Spinal cord (tissue), 10 donors: ENCODE results near the gene TRERF1. TPM values are rescaled to one million over a fixed set of nuclear protein-coding genes. Genes with fewer than 3 reads are reported as not detected.

ENCODE experiments used
- DNase-seq, 6 donors: peaks; one replicate each; pipeline versions ENCODE4 v3.0.0 to v3.0.0-alpha.2; 2013 to 2015; ENCODE audit warnings: low spot score in 6 of 6, low read depth in 4 of 6
- H3K27ac ChIP-seq: one replicate; pipeline ENCODE4 v1.5.1; 2013; ENCODE audit warnings: low read depth, low read length, control low read depth
- H3K27me3 ChIP-seq: one replicate; pipeline ENCODE4 v1.6.1; 2013; ENCODE audit warnings: low read length; ENCODE audit not compliant: control insufficient read depth, insufficient read depth
- H3K36me3 ChIP-seq: one replicate; pipeline ENCODE4 v1.6.1; 2013; ENCODE audit warnings: low read length; ENCODE audit not compliant: control insufficient read depth, insufficient read depth
- H3K4me1 ChIP-seq: one replicate; pipeline ENCODE4 v1.6.1; 2013; ENCODE audit warnings: low read length; ENCODE audit not compliant: control insufficient read depth, insufficient read depth
- H3K4me3 ChIP-seq: one replicate; pipeline ENCODE4 v1.5.1; 2013; ENCODE audit warnings: low read depth, low read length, control low read depth
- H3K9me3 ChIP-seq: one replicate; pipeline ENCODE4 v1.6.1; 2013; ENCODE audit warnings: low read length; ENCODE audit not compliant: control insufficient read depth, insufficient read depth
- WGBS: methylation state at CpG from one replicate; pipeline ENCODE4 v1.1.5; 2013; ENCODE audit warnings: missing lambda C conversion rate; ENCODE audit not compliant: insufficient coverage; 5-methylcytosine and 5-hydroxymethylcytosine counted together
- polyA plus RNA-seq, 2 donors: library from polyadenylated mRNA; unstranded; fragments of 120-200 nt; gene quantifications; one replicate each; pipeline ENCODE4 v1.2.1, GENCODE V29; 2013; ENCODE audit not compliant: insufficient read length in 2 of 2
- total RNA-seq, 2 donors: library from RNA; depleted of rRNA in 1 of 2; stranded (reverse); fragments of 120-200 nt in 1 of 2; fragments of >200 nt in 1 of 2; gene quantifications; one replicate each; pipeline versions ENCODE4 v1.2.3 to v1.2.4, GENCODE V29; 2013 to 2014
- donor health status: healthy.

Gene TRERF1
- total and polyA plus RNA-seq, 4 donors, result 4.8 to 9.4 (median 7.4) TPM

- Histone ChIP-seq H3K27ac (no peak overlapping the region), H3K9me3 (no peaks in the 10 kb centered on the region), H3K4me1 (peaks cover 29% of the 10 kb centered on the region), H3K27me3 (no peaks in the 10 kb centered on the region), H3K4me3 (no peak overlapping the region), H3K36me3 (no peaks in the 10 kb centered on the region)
- no peak for DNase-seq
- 56% methylated on average over 4 of the region's 11 CpGs for WGBS
Observed at GRCh38 chr6:42443312-42444060, 8.2 kb downstream of the TRERF1 start.

- 36% methylated on average over 4 of the region's 5 CpGs for WGBS
- no peak for DNase-seq
- Histone ChIP-seq H3K9me3 (no peaks in the 10 kb centered on the region), H3K27me3 (no peaks in the 10 kb centered on the region), H3K4me1 (peaks cover 29% of the 10 kb centered on the region), H3K36me3 (no peaks in the 10 kb centered on the region), H3K4me3 (no peak overlapping the region), H3K27ac (peak overlapping the region; percentile 63)
Observed at GRCh38 chr6:42441697-42442081, 10.0 kb downstream of the TRERF1 start.

- H3K9me3 ChIP-seq, result no peaks in the 10 kb centered on the region
- H3K4me1 ChIP-seq, result peaks cover 29% of the 10 kb centered on the region
- no peaks in the 10 kb centered on the region for H3K27me3 ChIP-seq
- 41% methylated on average over 5 of the region's 12 CpGs for WGBS
- no peaks in the 10 kb centered on the region for H3K36me3 ChIP-seq
- peak overlapping the region; percentile 63 for H3K27ac ChIP-seq
- DNase-seq, result peak in 2 of 6 donors; percentile 64 to 83
- H3K4me3 ChIP-seq, result no peak overlapping the region
Observed at GRCh38 chr6:42440778-42441696, 10.7 kb downstream of the TRERF1 start.

- no peaks in the 10 kb centered on the region for H3K27me3 ChIP-seq
- DNase-seq, result no peak
- peaks cover 29% of the 10 kb centered on the region for H3K4me1 ChIP-seq
- no peaks in the 10 kb centered on the region for H3K9me3 ChIP-seq
- H3K27ac ChIP-seq, result no peak overlapping the region
- no peak overlapping the region for H3K4me3 ChIP-seq
- H3K36me3 ChIP-seq, result no peaks in the 10 kb centered on the region
- 88% methylated on average over 4 of the region's 6 CpGs for WGBS
Observed at GRCh38 chr6:42440027-42440426, 11.7 kb downstream of the TRERF1 start.

DNA sequence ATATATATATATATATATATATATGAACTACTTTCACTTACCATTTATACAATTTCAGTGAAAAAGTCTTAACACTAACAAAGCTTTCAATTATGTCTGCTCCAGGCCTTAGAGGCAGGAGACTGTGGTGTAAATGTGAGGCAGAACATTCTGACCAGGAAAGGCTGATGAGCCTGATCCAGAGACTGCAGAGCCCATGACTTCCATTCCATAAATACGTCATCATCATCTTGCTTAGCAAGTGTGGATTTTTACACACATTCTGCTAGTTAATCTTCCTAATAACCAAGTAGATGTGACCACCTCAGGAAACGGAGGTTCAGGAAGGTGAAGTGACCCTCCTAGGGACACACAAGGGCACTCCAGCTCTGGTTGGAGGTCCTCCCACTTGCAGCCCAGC is 14.9 kb downstream of the TRERF1 start:
- Histone ChIP-seq H3K27me3 (no peaks in the 10 kb centered on the region), H3K4me1 (peaks cover 19% of the 10 kb centered on the region), H3K4me3 (no peak overlapping the region), H3K27ac (no peak overlapping the region), H3K9me3 (peaks cover 5% of the 10 kb centered on the region), H3K36me3 (peaks cover 3% of the 10 kb centered on the region)
- WGBS, result 80% methylated on average over 1 of the region's 2 CpGs
- DNase-seq, result no peak

DNA sequence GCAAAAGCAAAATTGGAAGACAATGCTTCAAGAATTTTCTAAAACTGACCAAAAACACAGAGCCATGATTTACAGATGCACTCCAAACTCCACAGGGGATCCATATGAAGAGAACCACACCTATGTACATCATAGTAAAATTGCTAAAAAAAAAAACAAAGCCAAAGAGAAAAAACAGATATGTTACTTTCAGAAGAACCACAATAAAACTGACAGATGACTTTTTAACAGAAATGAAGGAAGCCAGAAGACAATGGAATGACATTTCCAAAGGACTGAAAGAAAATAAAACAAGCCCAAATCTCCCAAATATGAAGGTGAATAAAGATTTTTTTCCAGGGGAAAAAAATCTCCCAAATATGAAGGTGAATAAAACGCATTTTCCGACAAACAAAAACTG is 17.5 kb downstream of the TRERF1 start:
- no peak for DNase-seq
- H3K36me3 ChIP-seq, result peaks cover 7% of the 10 kb centered on the region
- no peak overlapping the region for H3K27ac ChIP-seq
- WGBS, result no CpG with 5 or more reads among the region's 2 CpGs
- H3K4me3 ChIP-seq, result no peak overlapping the region
- H3K4me1 ChIP-seq, result peaks cover 4% of the 10 kb centered on the region
- H3K27me3 ChIP-seq, result no peaks in the 10 kb centered on the region
- peaks cover 5% of the 10 kb centered on the region for H3K9me3 ChIP-seq

GRCh38 chr6:42433409-42433808 is 18.3 kb downstream of the TRERF1 start:
- DNase-seq, result no peak
- peaks cover 11% of the 10 kb centered on the region for H3K4me1 ChIP-seq
- H3K27ac ChIP-seq, result no peak overlapping the region
- 100% methylated on average over 2 of the region's 2 CpGs for WGBS
- no peaks in the 10 kb centered on the region for H3K27me3 ChIP-seq
- peaks cover 7% of the 10 kb centered on the region for H3K36me3 ChIP-seq
- no peak overlapping the region for H3K4me3 ChIP-seq
- peaks cover 5% of the 10 kb centered on the region for H3K9me3 ChIP-seq

GRCh38 chr6:42431877-42432276 is 19.8 kb downstream of the TRERF1 start:
- DNase-seq, result no peak
- no CpG with 5 or more reads among the region's 3 CpGs for WGBS
- peaks cover 7% of the 10 kb centered on the region for H3K36me3 ChIP-seq
- peaks cover 5% of the 10 kb centered on the region for H3K9me3 ChIP-seq
- H3K27ac ChIP-seq, result no peak overlapping the region
- H3K4me3 ChIP-seq, result no peak overlapping the region
- peaks cover 11% of the 10 kb centered on the region for H3K4me1 ChIP-seq
- H3K27me3 ChIP-seq, result no peaks in the 10 kb centered on the region

GRCh38 chr6:42431356-42431755 is 20.4 kb downstream of the TRERF1 start:
- Histone ChIP-seq H3K4me1 (peaks cover 11% of the 10 kb centered on the region), H3K27me3 (no peaks in the 10 kb centered on the region), H3K36me3 (peaks cover 7% of the 10 kb centered on the region), H3K4me3 (no peak overlapping the region), H3K27ac (no peak overlapping the region), H3K9me3 (peaks cover 5% of the 10 kb centered on the region)
- WGBS, result 67% methylated on average over 1 of the region's 3 CpGs
- no peak for DNase-seq
